GM10266 (cell line): Measurements from ENCODE around the gene SERPINF2.

Experiments used
- DNase-seq: peaks from one replicate; pipeline ENCODE4 v3.0.0; 2012; ENCODE audit errors: extremely low spot score
- TF ChIP-seq, protein P1 (sequence below): IDR thresholded peaks from 2 replicates; pipeline ENCODE4 v1.5.1; 2012; ENCODE audit warnings: mild to moderate bottlenecking, low read depth; ENCODE audit not compliant: control insufficient read depth, insufficient read depth; ENCODE audit errors: missing control alignments

Gene SERPINF2

DNA sequence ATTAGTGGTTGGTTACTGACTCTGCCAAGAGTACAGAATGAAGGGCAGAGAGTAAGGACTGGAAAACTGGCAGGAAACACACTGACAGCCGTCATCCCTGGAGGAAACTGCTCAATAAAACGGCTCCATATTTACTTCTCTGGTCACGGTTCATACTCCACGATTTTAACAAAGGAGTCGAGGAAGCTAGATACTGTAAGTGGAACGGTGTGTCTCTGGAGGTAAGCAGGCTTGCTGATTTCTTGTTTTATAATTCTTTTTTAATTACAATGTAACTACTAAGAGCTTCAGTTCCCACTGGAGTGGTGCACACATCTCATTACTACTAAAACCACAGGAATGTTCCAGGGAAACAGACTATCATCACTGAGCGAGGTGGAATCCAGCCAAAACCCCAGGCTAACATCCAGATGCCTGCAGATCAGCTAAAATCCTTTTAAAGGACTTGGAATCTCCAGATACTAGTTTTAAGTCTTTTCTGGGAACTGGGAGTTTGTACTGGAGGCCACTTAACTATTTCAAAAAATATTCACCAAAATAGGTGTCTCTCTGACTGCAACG, 37.0 kb downstream of the SERPINF2 start:
- TF ChIP-seq, protein P1, sequence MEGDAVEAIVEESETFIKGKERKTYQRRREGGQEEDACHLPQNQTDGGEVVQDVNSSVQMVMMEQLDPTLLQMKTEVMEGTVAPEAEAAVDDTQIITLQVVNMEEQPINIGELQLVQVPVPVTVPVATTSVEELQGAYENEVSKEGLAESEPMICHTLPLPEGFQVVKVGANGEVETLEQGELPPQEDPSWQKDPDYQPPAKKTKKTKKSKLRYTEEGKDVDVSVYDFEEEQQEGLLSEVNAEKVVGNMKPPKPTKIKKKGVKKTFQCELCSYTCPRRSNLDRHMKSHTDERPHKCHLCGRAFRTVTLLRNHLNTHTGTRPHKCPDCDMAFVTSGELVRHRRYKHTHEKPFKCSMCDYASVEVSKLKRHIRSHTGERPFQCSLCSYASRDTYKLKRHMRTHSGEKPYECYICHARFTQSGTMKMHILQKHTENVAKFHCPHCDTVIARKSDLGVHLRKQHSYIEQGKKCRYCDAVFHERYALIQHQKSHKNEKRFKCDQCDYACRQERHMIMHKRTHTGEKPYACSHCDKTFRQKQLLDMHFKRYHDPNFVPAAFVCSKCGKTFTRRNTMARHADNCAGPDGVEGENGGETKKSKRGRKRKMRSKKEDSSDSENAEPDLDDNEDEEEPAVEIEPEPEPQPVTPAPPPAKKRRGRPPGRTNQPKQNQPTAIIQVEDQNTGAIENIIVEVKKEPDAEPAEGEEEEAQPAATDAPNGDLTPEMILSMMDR: no peak
- DNase-seq: no peak

DNA sequence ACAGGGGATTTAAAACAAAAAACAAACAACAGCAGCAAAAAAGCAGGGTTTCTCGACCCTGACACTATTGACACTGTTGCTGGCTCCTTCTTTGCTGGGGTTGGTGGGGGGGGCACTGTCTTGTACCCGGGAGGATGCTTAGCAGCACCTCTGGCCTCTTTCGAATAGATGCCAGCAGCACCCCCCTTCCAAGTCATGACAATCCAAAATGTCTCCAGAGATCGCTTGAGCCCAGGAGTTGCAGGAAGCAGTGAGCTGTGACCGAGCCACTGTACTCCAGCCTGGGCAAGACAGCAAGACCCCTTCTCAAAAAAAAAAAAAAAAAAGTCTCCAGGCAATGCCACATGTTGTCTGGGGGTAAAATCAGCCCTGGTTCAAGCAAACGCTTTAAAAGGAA, 39.5 kb downstream of the SERPINF2 start:
- TF ChIP-seq, protein P1: no peak
- DNase-seq: no peak

DNA sequence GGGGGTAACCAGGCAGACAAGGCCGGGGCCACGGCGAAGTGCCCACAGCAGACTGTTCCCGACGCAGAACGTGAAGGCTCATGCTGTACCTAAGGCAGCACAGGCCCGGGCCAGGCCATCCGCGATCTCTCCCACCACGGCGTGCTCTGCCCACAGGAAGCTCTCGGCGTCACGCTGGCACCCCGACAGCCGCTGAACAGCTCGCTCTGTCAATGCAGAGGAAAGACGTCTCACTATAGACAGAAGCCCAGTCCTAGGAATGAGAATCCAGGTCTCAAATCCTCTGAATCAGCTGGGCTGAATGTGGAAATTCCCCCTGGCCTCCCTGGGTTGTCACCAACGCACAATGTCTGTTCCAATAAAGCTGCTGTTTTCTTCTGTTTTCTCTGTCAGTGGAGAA, 40.6 kb downstream of the SERPINF2 start:
- TF ChIP-seq, protein P1: no peak
- DNase-seq: no peak

DNA sequence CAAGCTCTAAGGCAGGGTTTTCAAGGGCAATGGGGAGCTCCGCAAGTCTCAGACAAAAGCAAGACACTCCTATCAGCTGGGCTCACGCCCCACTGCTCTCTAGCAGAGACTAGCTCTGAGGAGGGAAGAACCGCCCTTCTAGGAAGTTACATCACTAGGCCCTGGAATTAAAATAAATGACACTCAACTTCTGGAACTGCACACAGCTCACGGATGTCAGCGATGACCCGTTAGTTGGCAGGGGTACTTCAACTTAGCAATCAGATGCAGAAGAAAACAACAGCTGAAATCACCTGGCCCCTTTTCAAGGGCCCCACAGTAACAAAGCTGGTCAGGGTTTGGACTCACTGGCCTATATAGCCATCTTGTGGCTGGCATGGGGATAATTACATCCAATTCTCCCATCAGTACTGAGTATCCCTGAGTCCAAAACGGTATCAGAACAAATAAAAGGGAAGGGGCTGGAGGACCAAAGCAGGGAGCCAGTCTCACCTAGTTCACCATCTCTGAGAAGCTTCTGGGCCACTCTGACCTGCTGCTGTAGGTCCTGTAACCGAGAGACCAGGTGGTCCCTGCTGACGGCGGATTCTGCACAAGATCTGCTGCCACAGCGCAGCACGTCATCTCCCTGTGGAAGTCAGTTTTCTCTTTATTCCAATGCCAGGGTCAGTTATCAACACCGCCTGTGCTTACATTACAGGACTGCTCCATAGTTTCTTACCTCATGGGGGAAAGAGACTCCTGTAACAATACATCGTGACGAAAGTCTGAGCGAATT, 41.4 kb downstream of the SERPINF2 start:
- DNase-seq: no peak
- TF ChIP-seq, protein P1: peak; percentile 39

DNA sequence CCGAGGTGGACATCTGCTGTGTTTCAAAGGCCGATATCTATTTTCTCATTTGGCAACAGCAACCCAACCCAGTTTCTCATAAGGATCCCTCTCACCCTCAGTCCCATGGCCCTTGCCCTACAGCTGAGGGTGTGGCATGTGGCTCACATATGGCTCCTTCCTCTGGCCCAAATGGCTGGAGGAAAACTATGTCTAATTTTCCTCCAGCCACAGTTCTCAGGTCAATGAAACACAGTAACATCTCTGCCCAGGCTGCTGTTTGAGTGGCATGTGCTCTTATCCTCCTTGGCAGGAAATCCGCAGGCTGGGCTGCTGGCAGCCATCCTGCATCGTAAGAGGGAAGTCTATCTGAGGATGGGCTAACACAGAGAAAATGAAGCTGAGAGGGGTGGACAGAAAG, 43.3 kb downstream of the SERPINF2 start:
- no peak for DNase-seq
- TF ChIP-seq, protein P1: no peak

DNA sequence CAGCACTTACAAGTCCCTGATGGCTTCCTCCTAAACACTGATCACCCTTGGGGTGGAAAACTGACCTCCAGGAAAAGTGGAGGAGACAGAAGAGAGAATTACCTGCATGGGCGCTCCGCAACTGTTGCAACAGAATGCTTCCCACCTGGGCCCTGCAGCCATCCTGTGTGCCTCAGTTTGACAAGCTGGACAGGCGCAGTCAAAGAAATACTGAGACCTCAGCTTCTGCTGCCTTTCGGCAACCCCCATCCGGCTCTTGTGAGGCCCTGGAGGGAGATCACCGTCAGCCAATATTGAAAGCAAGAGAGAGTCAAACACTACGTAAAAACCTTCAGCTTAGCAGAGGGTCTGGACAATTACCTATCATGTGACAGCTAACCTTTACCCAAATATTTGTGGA, 44.0 kb downstream of the SERPINF2 start:
- no peak for DNase-seq
- TF ChIP-seq, protein P1: no peak

DNA sequence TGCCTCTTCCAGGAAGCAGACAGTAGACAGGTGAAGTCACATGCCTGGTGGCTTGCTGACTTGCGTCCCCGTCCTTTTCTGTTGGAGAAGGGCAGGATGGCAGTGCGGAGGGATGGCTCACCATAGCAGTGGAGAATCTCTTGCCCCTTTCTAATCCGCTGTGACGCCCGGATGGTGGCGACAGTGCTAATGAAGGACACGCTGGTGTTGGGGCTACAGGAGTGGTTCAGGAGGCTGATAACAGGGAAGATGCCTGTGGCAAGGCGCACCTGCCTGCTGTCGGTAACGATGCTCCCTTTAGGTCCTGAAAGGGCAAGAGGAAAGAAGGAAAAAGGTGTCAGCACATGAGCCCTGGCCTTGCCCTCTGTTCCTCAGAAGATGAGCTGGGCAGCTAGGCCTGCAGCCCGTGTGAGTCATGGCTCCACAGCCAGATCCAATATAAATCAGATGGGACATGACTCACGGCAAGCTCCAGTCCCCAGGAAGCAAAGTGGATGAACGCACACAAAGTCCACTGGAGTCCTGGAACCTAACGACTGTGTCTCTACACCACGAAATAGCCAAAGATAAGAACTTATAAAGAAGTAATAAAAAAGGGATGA, 44.7 kb downstream of the SERPINF2 start:
- TF ChIP-seq, protein P1: no peak
- no peak for DNase-seq
